Measurements from ENCODE around the gene GAB1.

- TF ChIP-seq POLR2A (IDR thresholded peaks at IDR 0.05) (no peak), CTCF (IDR thresholded peaks at IDR 0.05) (no peak)
Measured at GRCh38 chr4:143391895-143392294, 55.2 kb downstream of the GAB1 start.

Data from ovary (tissue), 3 donors.